ENCODE results near the gene RFX4.

Gene RFX4

GRCh38 chr12:106588771-106589170, 6.0 kb downstream of the RFX4 start:
- no peak for DNase-seq (ENCODE audit: low spot score)
- Histone ChIP-seq H3K36me3 (ENCODE audit: low read depth) (no peaks in the 10 kb centered on the region), H3K4me3 (ENCODE audit: severe bottlenecking) (no peak overlapping the region), H3K4me1 (ENCODE audit: insufficient read depth, poor library complexity, severe bottlenecking) (no peaks in the 10 kb centered on the region), H3K9me3 (ENCODE audit: severe bottlenecking) (no peaks in the 10 kb centered on the region), H3K27me3 (ENCODE audit: insufficient read depth, poor library complexity, severe bottlenecking) (peaks cover 92% of the 10 kb centered on the region), H3K27ac (ENCODE audit: poor library complexity, severe bottlenecking) (no peak overlapping the region)
- no peak for TF ChIP-seq CTCF (IDR thresholded peaks at IDR 0.05; ENCODE audit: poor library complexity, severe bottlenecking)
- no peak for ATAC-seq (ENCODE audit: low read depth)

GRCh38 chr12:106590601-106591000, 7.8 kb downstream of the RFX4 start:
- no peak for TF ChIP-seq CTCF (IDR thresholded peaks at IDR 0.05; ENCODE audit: poor library complexity, severe bottlenecking)
- Histone ChIP-seq H3K27ac (ENCODE audit: poor library complexity, severe bottlenecking) (no peak overlapping the region), H3K27me3 (ENCODE audit: insufficient read depth, poor library complexity, severe bottlenecking) (peaks cover 74% of the 10 kb centered on the region), H3K9me3 (ENCODE audit: severe bottlenecking) (no peaks in the 10 kb centered on the region), H3K36me3 (ENCODE audit: low read depth) (no peaks in the 10 kb centered on the region), H3K4me1 (ENCODE audit: insufficient read depth, poor library complexity, severe bottlenecking) (no peaks in the 10 kb centered on the region), H3K4me3 (ENCODE audit: severe bottlenecking) (no peak overlapping the region)
- no peak for ATAC-seq (ENCODE audit: low read depth)
- DNase-seq (ENCODE audit: low spot score): no peak

GRCh38 chr12:106594447-106594846, 11.6 kb downstream of the RFX4 start:
- ATAC-seq (ENCODE audit: low read depth): no peak
- Histone ChIP-seq H3K27me3 (ENCODE audit: insufficient read depth, poor library complexity, severe bottlenecking) (peaks cover 36% of the 10 kb centered on the region), H3K4me1 (ENCODE audit: insufficient read depth, poor library complexity, severe bottlenecking) (peaks cover 6% of the 10 kb centered on the region), H3K27ac (ENCODE audit: poor library complexity, severe bottlenecking) (no peak overlapping the region), H3K4me3 (ENCODE audit: severe bottlenecking) (no peak overlapping the region), H3K9me3 (ENCODE audit: severe bottlenecking) (peaks cover 1% of the 10 kb centered on the region), H3K36me3 (ENCODE audit: low read depth) (no peaks in the 10 kb centered on the region)
- no peak for DNase-seq (ENCODE audit: low spot score)
- TF ChIP-seq CTCF (IDR thresholded peaks at IDR 0.05; ENCODE audit: poor library complexity, severe bottlenecking): no peak

- no peak for ATAC-seq (ENCODE audit: low read depth)
- Histone ChIP-seq H3K36me3 (ENCODE audit: low read depth) (no peaks in the 10 kb centered on the region), H3K27me3 (ENCODE audit: insufficient read depth, poor library complexity, severe bottlenecking) (peaks cover 27% of the 10 kb centered on the region), H3K9me3 (ENCODE audit: severe bottlenecking) (peaks cover 1% of the 10 kb centered on the region), H3K27ac (ENCODE audit: poor library complexity, severe bottlenecking) (no peak overlapping the region), H3K4me3 (ENCODE audit: severe bottlenecking) (no peak overlapping the region), H3K4me1 (ENCODE audit: insufficient read depth, poor library complexity, severe bottlenecking) (peaks cover 6% of the 10 kb centered on the region)
- DNase-seq (ENCODE audit: low spot score): no peak
- no peak for TF ChIP-seq CTCF (IDR thresholded peaks at IDR 0.05; ENCODE audit: poor library complexity, severe bottlenecking)
These were observed 12.5 kb downstream of the RFX4 start for GRCh38 chr12:106595268-106595667.

GRCh38 chr12:106598003-106598402, 15.2 kb downstream of the RFX4 start:
- no peak for DNase-seq (ENCODE audit: low spot score)
- H3K9me3 ChIP-seq (ENCODE audit: severe bottlenecking): peaks cover 1% of the 10 kb centered on the region
- H3K4me1 ChIP-seq (ENCODE audit: insufficient read depth, poor library complexity, severe bottlenecking): peaks cover 6% of the 10 kb centered on the region
- TF ChIP-seq CTCF (IDR thresholded peaks at IDR 0.05; ENCODE audit: poor library complexity, severe bottlenecking): no peak
- H3K27me3 ChIP-seq (ENCODE audit: insufficient read depth, poor library complexity, severe bottlenecking): peaks cover 7% of the 10 kb centered on the region
- H3K36me3 ChIP-seq (ENCODE audit: low read depth): no peaks in the 10 kb centered on the region
- no peak overlapping the region for H3K4me3 ChIP-seq (ENCODE audit: severe bottlenecking)
- peak; percentile 70 for ATAC-seq (ENCODE audit: low read depth)
- H3K27ac ChIP-seq (ENCODE audit: poor library complexity, severe bottlenecking): no peak overlapping the region

Data from RWPE2 (cell line).